ENCODE results near the gene IGFBP6. TPM values are rescaled to one million over a fixed set of nuclear protein-coding genes. Genes with fewer than 3 reads are reported as not detected.

IGFBP6 gene
- total RNA-seq, 1 donor from 2014 or later, result 33.7 TPM

- DNase-seq (ENCODE audit: low read depth), result no peak
- Histone ChIP-seq H3K36me3 (ENCODE audit: control insufficient read depth, insufficient read depth, low read length) (no peaks in the 10 kb centered on the region), H3K4me3 (ENCODE audit: low read depth, low read length) (no peak overlapping the region), H3K27me3 (ENCODE audit: control insufficient read depth, insufficient read depth, low read length) (no peaks in the 10 kb centered on the region)
- TF ChIP-seq CTCF (IDR thresholded peaks at IDR 0.05; ENCODE audit: insufficient read depth, low read length, poor library complexity, severe bottlenecking), result no peak
Observed at GRCh38 chr12:53115112-53115890, 17.8 kb downstream of the IGFBP6 start.

- Histone ChIP-seq H3K4me3 (ENCODE audit: low read depth, low read length) (no peak overlapping the region), H3K36me3 (ENCODE audit: control insufficient read depth, insufficient read depth, low read length) (no peaks in the 10 kb centered on the region), H3K27me3 (ENCODE audit: control insufficient read depth, insufficient read depth, low read length) (no peaks in the 10 kb centered on the region)
- TF ChIP-seq CTCF (IDR thresholded peaks at IDR 0.05; ENCODE audit: insufficient read depth, low read length, poor library complexity, severe bottlenecking), result no peak
- DNase-seq (ENCODE audit: low read depth), result no peak
Observed at GRCh38 chr12:53115891-53116648, 18.6 kb downstream of the IGFBP6 start.

- Histone ChIP-seq H3K27me3 (ENCODE audit: control insufficient read depth, insufficient read depth, low read length) (no peaks in the 10 kb centered on the region), H3K36me3 (ENCODE audit: control insufficient read depth, insufficient read depth, low read length) (no peaks in the 10 kb centered on the region), H3K4me3 (ENCODE audit: low read depth, low read length) (no peak overlapping the region)
- DNase-seq (ENCODE audit: low read depth), result no peak
- TF ChIP-seq CTCF (IDR thresholded peaks at IDR 0.05; ENCODE audit: insufficient read depth, low read length, poor library complexity, severe bottlenecking), result no peak
Observed at GRCh38 chr12:53118751-53119300, 21.4 kb downstream of the IGFBP6 start.

- no peaks in the 10 kb centered on the region for H3K36me3 ChIP-seq (ENCODE audit: control insufficient read depth, insufficient read depth, low read length)
- no peaks in the 10 kb centered on the region for H3K27me3 ChIP-seq (ENCODE audit: control insufficient read depth, insufficient read depth, low read length)
- no peak for TF ChIP-seq CTCF (IDR thresholded peaks at IDR 0.05; ENCODE audit: insufficient read depth, low read length, poor library complexity, severe bottlenecking)
- H3K4me3 ChIP-seq (ENCODE audit: low read depth, low read length), result no peak overlapping the region
- DNase-seq (ENCODE audit: low read depth), result no peak
Observed at GRCh38 chr12:53120685-53121525, 23.4 kb downstream of the IGFBP6 start.

- no peak for TF ChIP-seq CTCF (IDR thresholded peaks at IDR 0.05; ENCODE audit: insufficient read depth, low read length, poor library complexity, severe bottlenecking)
- no peaks in the 10 kb centered on the region for H3K36me3 ChIP-seq (ENCODE audit: control insufficient read depth, insufficient read depth, low read length)
- no peak overlapping the region for H3K4me3 ChIP-seq (ENCODE audit: low read depth, low read length)
- DNase-seq (ENCODE audit: low read depth), result no peak
- peaks cover 2% of the 10 kb centered on the region for H3K27me3 ChIP-seq (ENCODE audit: control insufficient read depth, insufficient read depth, low read length)
Observed at GRCh38 chr12:53122961-53123468, 25.5 kb downstream of the IGFBP6 start.
